C4-2B (cell line): Measurements from ENCODE around the gene TSPAN7.

Experiments
- CTCF ChIP-seq: fragments of 450-650 bp; conservative IDR thresholded peaks from 2 replicates; pipeline ENCODE4 v1.5.1; 2017; ENCODE audit warnings: mild to moderate bottlenecking
- ZFX ChIP-seq: fragments of 450-650 bp; IDR thresholded peaks from 2 replicates; pipeline ENCODE4 v1.6.1; 2017

GRCh38 chrX:38574858-38575257 is 13.5 kb downstream of the TSPAN7 start:
- TF ChIP-seq CTCF (no peak), ZFX (no peak)
